GM18909 (cell line): ENCODE results near the gene TMEM53.

ENCODE experiments used
- ATAC-seq: cut with Tn5 transposase; IDR thresholded peaks from one replicate; pipeline ENCODE4 v1.9.1; 2021; ENCODE audit warnings: mild to moderate bottlenecking; ENCODE audit not compliant: unreplicated experiment, poor library complexity

The TMEM53 gene

DNA sequence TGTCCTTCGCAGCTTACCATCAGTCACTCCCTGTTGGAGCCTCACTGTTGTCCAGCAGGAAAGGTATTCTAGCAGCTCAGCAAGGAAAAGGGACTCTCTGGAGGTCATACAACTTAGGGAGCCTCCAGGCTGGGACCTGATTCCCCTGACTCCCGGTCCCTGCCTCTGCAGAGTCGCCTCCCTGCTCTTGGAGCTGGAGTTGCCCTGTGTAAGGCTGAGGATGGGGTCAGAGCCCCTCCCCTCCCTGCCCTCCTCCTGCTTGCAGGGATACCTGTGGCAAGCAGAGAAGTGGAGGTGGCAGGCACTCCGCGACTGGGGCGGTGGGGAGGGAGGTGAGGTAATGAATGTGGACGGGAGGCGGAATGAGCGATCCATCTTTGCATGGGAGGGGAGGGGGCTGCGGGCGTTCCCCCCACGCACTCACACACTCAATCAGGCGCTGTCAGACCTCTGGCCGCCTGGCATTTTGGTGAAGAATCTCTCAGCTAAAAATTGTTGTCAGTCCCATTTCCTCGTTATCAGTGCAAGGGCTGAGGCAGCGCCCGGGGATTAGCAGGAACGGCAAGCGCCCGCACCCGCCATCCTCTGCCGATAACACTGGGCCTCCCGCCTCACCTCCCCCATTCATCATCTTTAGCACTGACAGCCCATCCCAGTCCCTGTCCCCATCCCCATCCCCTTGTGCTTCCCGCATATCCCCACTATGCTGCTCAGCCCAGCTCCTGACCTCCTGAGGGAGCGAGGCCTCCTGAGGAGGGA is 64.3 kb downstream of the TMEM53 start:
- no peak for ATAC-seq

DNA sequence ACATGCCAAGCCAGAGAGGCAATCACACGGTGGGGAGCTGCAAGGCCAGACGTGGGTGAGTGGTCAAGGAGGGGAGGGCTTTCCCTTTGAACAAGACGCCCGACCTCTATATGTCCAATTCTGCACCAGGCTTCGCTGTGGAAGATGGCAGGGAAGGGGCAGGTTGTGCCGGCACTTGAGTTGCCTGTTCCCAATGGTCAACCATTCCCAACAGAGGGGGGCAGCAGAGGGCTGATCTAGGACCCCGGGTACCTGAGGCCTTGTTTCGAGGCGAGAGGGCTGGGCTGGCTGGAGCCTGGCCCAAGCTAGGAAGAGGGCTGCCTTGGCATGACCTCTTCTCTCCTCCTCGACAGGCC is 64.9 kb downstream of the TMEM53 start:
- no peak for ATAC-seq

DNA sequence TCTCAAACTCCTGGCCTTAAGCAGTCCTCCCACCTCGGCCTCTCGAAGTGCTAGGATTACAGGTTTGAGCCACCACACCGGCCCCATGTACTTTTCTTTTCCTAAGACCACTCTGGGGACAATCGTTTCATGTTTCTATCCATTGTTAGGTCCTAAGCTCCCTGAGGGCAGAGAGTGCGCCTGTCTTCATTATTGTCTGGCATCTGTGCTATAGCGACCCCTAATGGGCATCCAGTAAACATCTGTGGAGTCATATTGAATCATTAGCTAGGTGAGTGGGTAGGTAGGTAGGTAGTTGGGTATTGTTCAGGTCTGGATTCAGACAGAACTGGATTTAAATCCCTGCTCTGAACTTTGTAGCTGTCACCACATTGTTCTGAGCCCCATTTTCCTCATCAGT is 66.1 kb downstream of the TMEM53 start:
- no peak for ATAC-seq

DNA sequence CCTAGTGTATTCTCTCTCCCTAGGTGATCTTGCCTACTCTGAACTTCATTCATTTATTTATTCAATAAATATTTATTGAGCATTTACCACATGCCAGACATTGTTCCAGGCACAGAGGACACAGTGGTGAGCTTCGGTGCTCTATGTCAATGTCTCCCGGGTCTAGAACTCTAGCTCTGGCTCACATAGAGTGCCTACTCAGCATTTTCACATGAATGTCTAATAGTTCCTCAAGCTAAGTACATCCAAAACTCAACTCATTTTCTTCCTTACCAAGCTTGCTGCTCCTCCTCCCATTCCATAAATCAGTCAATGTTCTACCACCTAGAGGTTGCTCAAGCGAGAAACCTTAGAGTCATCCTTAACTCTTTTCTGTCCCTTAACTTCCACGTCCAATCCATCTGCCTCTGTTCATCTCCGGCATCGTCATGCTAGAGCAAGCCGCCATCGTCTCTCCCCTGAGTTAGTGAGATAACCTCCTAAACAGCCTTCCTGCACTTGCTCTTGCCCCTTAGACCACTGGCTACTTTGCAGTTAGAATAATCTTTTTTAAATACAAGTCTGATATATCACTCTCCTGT is 67.5 kb downstream of the TMEM53 start:
- ATAC-seq: no peak

DNA sequence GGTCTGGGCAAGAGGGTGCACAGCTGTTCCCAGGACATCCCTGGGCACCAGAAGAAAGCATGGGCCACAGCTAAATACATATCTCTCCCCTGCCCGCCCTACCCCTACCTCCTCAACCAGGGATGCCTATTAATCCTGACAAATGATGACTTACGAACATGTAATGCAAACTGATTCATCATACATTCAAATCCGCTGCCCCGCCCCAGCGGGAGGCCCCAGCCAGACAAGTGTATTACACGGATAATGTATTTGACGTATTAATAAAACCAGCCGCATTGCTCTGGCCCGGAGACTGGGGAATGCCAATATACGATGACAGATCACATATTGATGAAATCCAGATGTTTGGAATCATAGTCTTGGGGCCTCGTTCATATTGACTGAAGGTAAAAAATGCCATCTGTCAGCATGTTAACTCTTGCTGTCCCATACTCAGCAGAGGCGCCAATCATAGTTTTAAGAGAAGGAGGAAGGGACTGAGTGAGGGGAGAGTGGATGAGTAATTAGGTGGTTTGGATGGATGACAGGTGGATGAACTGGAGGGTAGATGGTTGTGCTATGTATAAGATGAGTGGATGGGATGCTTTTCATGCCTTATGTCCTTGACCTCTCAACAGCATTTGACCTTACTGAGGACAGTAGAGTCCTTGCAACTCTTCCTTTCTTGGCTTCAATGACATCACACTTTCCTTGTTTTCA is 68.2 kb downstream of the TMEM53 start:
- no peak for ATAC-seq

DNA sequence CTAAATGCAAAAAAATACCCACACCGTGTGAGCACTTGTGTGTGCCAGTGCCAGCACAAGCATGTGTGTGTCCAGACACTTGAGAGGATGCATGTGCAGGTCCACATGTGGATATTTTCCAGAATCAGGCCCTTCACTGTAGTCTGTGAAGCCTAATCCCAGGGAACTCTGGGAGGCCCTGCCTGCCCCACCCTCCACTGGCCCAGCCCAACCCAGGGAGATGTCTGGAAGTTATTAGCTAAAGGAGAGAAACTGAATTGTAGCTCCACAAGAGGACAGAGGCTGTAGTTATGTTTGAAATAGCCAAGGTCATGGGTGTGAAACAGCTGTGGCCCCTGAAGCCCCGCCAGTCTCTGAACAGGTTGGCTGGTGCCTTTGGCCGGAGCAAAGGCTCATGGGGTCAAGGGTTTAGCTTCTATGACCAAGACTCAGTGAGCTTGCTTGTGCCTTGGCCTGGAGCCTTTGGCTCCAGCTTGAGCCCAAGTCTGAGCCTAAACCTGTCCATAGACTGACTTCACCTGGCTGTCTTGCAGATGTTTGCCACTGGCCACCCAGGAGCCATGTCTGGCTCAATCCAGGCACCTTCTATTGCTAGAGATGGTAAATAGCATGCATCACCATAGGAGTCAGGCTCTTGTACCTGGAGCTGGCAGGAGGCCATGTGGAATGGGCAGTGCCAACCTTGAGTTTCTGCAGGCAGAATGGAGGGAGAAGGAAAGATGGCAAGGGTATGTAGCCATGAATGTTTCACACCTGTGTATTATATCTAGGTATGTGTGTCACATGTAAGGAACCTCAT is 69.9 kb downstream of the TMEM53 start:
- no peak for ATAC-seq

DNA sequence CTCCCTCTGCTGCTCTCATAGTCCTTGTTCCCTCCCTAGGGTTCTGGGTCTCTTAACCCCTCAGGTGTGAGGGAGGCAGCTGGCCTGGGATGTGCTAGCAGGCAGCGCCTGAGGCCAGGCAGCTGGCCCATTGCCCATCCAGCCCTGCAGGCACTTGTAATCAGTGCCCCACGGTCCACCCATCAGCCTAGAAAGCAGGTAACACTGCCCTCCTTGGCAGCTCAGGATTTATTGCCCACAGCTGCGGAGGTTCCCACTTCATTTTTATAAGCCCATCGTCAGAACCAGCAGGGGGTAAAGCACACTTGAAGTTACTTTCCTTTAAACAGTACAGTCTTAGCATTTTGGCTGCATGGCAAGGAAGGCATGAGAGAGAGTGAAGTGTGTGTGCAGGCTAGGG is 70.6 kb downstream of the TMEM53 start:
- no peak for ATAC-seq
